ENCODE results near the gene PRR7.

Gene PRR7

GRCh38 chr5:177501874-177502678 is 55.5 kb downstream of the PRR7 start:
- no peak for DNase-seq

GRCh38 chr5:177502886-177503285 is 56.3 kb downstream of the PRR7 start:
- no peak for DNase-seq

- no peak for DNase-seq
These were observed 56.9 kb downstream of the PRR7 start for GRCh38 chr5:177503351-177504085.

GRCh38 chr5:177504086-177505056 is 57.8 kb downstream of the PRR7 start:
- no peak for DNase-seq

GRCh38 chr5:177505075-177505474 is 58.5 kb downstream of the PRR7 start:
- no peak for DNase-seq
